ENCODE results near the gene CXCR3. TPM values are rescaled to one million over a fixed set of nuclear protein-coding genes. Genes with fewer than 3 reads are reported as not detected.

CXCR3 gene
- total RNA-seq, 1 donor from 2014 or later: not detected

- DNase-seq (ENCODE audit: extremely low read depth, low read depth, low spot score): no peak
These were observed 19.5 kb upstream of the CXCR3 start for GRCh38 chrX:71637848-71638247.

- DNase-seq (ENCODE audit: extremely low read depth, low read depth, low spot score): no peak
These were observed 18.9 kb upstream of the CXCR3 start for GRCh38 chrX:71637253-71637618.

GRCh38 chrX:71636438-71637252 lies 18.3 kb upstream of the CXCR3 start:
- DNase-seq (ENCODE audit: extremely low read depth, low read depth, low spot score): no peak

- no peak for DNase-seq (ENCODE audit: extremely low read depth, low read depth, low spot score)
These were observed 16.1 kb upstream of the CXCR3 start for GRCh38 chrX:71634366-71634765.

GRCh38 chrX:71632923-71633657 lies 14.8 kb upstream of the CXCR3 start:
- no peak for DNase-seq (ENCODE audit: extremely low read depth, low read depth, low spot score)

- DNase-seq (ENCODE audit: extremely low read depth, low read depth, low spot score): no peak
These were observed 11.2 kb upstream of the CXCR3 start for GRCh38 chrX:71629467-71629866.

GRCh38 chrX:71627588-71628404 lies 9.5 kb upstream of the CXCR3 start:
- no peak for DNase-seq (ENCODE audit: extremely low read depth, low read depth, low spot score)

GRCh38 chrX:71626576-71626975 lies 8.3 kb upstream of the CXCR3 start:
- no peak for DNase-seq (ENCODE audit: extremely low read depth, low read depth, low spot score)

GRCh38 chrX:71625471-71625870 lies 7.2 kb upstream of the CXCR3 start:
- DNase-seq (ENCODE audit: extremely low read depth, low read depth, low spot score): no peak

GRCh38 chrX:71623714-71624113 lies 5.4 kb upstream of the CXCR3 start:
- DNase-seq (ENCODE audit: extremely low read depth, low read depth, low spot score): no peak

- no peak for DNase-seq (ENCODE audit: extremely low read depth, low read depth, low spot score)
These were observed 4.5 kb upstream of the CXCR3 start for GRCh38 chrX:71622576-71623450.

GRCh38 chrX:71622032-71622575 lies 3.8 kb upstream of the CXCR3 start:
- DNase-seq (ENCODE audit: extremely low read depth, low read depth, low spot score): no peak

- DNase-seq (ENCODE audit: extremely low read depth, low read depth, low spot score): no peak
These were observed 3.3 kb upstream of the CXCR3 start for GRCh38 chrX:71621603-71622002.

- no peak for DNase-seq (ENCODE audit: extremely low read depth, low read depth, low spot score)
These were observed 1.7 kb upstream of the CXCR3 start for GRCh38 chrX:71619986-71620385.

GRCh38 chrX:71619193-71619592 lies 882 bp upstream of the CXCR3 start:
- DNase-seq (ENCODE audit: extremely low read depth, low read depth, low spot score): no peak

- DNase-seq (ENCODE audit: extremely low read depth, low read depth, low spot score): no peak
These were observed 476 bp upstream of the CXCR3 start for GRCh38 chrX:71618787-71619186.

GRCh38 chrX:71617742-71618141 lies 569 bp downstream of the CXCR3 start:
- no peak for DNase-seq (ENCODE audit: extremely low read depth, low read depth, low spot score)

GRCh38 chrX:71616672-71617529 lies 1.4 kb downstream of the CXCR3 start:
- DNase-seq (ENCODE audit: extremely low read depth, low read depth, low spot score): no peak

- no peak for DNase-seq (ENCODE audit: extremely low read depth, low read depth, low spot score)
These were observed 2.4 kb downstream of the CXCR3 start for GRCh38 chrX:71615954-71616353.

Data from glomerular endothelial cell (primary cell).